GM19025 (cell line): ENCODE results near the gene IFIH1.

ENCODE experiments used
- ATAC-seq: cut with Tn5 transposase; IDR thresholded peaks from one replicate; pipeline ENCODE4 v1.9.1; 2021; ENCODE audit warnings: mild to moderate bottlenecking, low read depth, moderate library complexity; ENCODE audit not compliant: unreplicated experiment

The IFIH1 gene

GRCh38 chr2:162261032-162261945 is 57.2 kb downstream of the IFIH1 start:
- no peak for ATAC-seq

GRCh38 chr2:162258686-162259085 is 59.8 kb downstream of the IFIH1 start:
- ATAC-seq: no peak

GRCh38 chr2:162258169-162258568 is 60.3 kb downstream of the IFIH1 start:
- no peak for ATAC-seq

- ATAC-seq: no peak
Measured at GRCh38 chr2:162257425-162257824, 61.1 kb downstream of the IFIH1 start.

GRCh38 chr2:162256591-162256991 is 61.9 kb downstream of the IFIH1 start:
- no peak for ATAC-seq

GRCh38 chr2:162254236-162254871 is 64.1 kb downstream of the IFIH1 start:
- no peak for ATAC-seq

GRCh38 chr2:162253435-162253834 is 65.0 kb downstream of the IFIH1 start:
- ATAC-seq: no peak

- ATAC-seq: no peak
Measured at GRCh38 chr2:162252153-162252552, 66.3 kb downstream of the IFIH1 start.

- ATAC-seq: no peak
Measured at GRCh38 chr2:162245781-162246180, 72.7 kb downstream of the IFIH1 start.

- no peak for ATAC-seq
Measured at GRCh38 chr2:162245061-162245460, 73.4 kb downstream of the IFIH1 start.

GRCh38 chr2:162244541-162245031 is 73.9 kb downstream of the IFIH1 start:
- no peak for ATAC-seq

- no peak for ATAC-seq
Measured at GRCh38 chr2:162243715-162244114, 74.8 kb downstream of the IFIH1 start.

- ATAC-seq: no peak
Measured at GRCh38 chr2:162243294-162243693, 75.2 kb downstream of the IFIH1 start, which contains the start of gene FAP. Gene FAP (minus strand): TSS chr2:162243445. CDS start chr2:162243327, 118 bp downstream.

- no peak for ATAC-seq
Measured at GRCh38 chr2:162242586-162243280, 75.8 kb downstream of the IFIH1 start.

GRCh38 chr2:162241571-162241970 is 76.9 kb downstream of the IFIH1 start:
- ATAC-seq: no peak

GRCh38 chr2:162234620-162235462 is 83.6 kb downstream of the IFIH1 start:
- no peak for ATAC-seq

- no peak for ATAC-seq
Measured at GRCh38 chr2:162233197-162233596, 85.3 kb downstream of the IFIH1 start.

GRCh38 chr2:162232671-162233070 is 85.8 kb downstream of the IFIH1 start:
- ATAC-seq: no peak

- ATAC-seq: no peak
Measured at GRCh38 chr2:162232027-162232426, 86.5 kb downstream of the IFIH1 start.

GRCh38 chr2:162230761-162231160 is 87.7 kb downstream of the IFIH1 start:
- no peak for ATAC-seq
